T-helper 2 cell treated with Interferon-gamma antibody and Interleukin-4, amounts not matched to agents 5 μg/mL and 100 μg/mL, for 36 hours (primary cell): Measurements from ENCODE around the gene MUC16.

Source experiments
- DNase-seq: peaks from one replicate; pipeline ENCODE4 v3.0.0; 2021; ENCODE audit warnings: low spot score
- H3K27ac Mint-ChIP-seq: one replicate; pipeline ENCODE4 v1.8.0; 2021; ENCODE audit warnings: mild to moderate bottlenecking, mixed read lengths
- H3K27me3 Mint-ChIP-seq: one replicate; pipeline ENCODE4 v1.8.0; 2021; ENCODE audit warnings: low read depth, mixed read lengths
- H3K36me3 Mint-ChIP-seq: one replicate; pipeline ENCODE4 v1.8.0; 2021; ENCODE audit warnings: low read depth, mixed read lengths
- H3K4me1 Mint-ChIP-seq: one replicate; pipeline ENCODE4 v1.8.0; 2021; ENCODE audit warnings: low read depth, mixed read lengths
- H3K4me3 Mint-ChIP-seq: one replicate; pipeline ENCODE4 v1.8.0; 2022; ENCODE audit warnings: mild to moderate bottlenecking, moderate library complexity, mixed read lengths
- H3K9me3 Mint-ChIP-seq: one replicate; pipeline ENCODE4 v1.8.0; 2021; ENCODE audit warnings: mixed read lengths

The MUC16 gene

GRCh38 chr19:9037400-9038062, 27.3 kb upstream of the MUC16 start:
- Mint-ChIP-seq H3K9me3 (no peaks in the 10 kb centered on the region), H3K27ac (no peak overlapping the region)

GRCh38 chr19:9032136-9032631, 22.0 kb upstream of the MUC16 start:
- Mint-ChIP-seq H3K9me3 (no peaks in the 10 kb centered on the region), H3K4me1 (no peaks in the 10 kb centered on the region), H3K27me3 (no peaks in the 10 kb centered on the region), H3K4me3 (no peak overlapping the region), H3K27ac (no peak overlapping the region), H3K36me3 (no peaks in the 10 kb centered on the region)
- no peak for DNase-seq

More at GRCh38 chr19:9037400-9038062, 27.3 kb upstream of the MUC16 start:
- no peak overlapping the region for H3K4me3 Mint-ChIP-seq
- H3K36me3 Mint-ChIP-seq = no peaks in the 10 kb centered on the region
- no peaks in the 10 kb centered on the region for H3K4me1 Mint-ChIP-seq
- DNase-seq = no peak
- H3K27me3 Mint-ChIP-seq = no peaks in the 10 kb centered on the region

GRCh38 chr19:9018163-9018875, 8.1 kb upstream of the MUC16 start:
- no peak for DNase-seq
- H3K27me3 Mint-ChIP-seq = no peaks in the 10 kb centered on the region
- no peak overlapping the region for H3K27ac Mint-ChIP-seq
- peaks cover 6% of the 10 kb centered on the region for H3K9me3 Mint-ChIP-seq
- H3K4me1 Mint-ChIP-seq = no peaks in the 10 kb centered on the region
- H3K36me3 Mint-ChIP-seq = no peaks in the 10 kb centered on the region
- no peak overlapping the region for H3K4me3 Mint-ChIP-seq

GRCh38 chr19:9014803-9015202, 4.6 kb upstream of the MUC16 start:
- Mint-ChIP-seq H3K9me3 (peaks cover 10% of the 10 kb centered on the region), H3K27me3 (no peaks in the 10 kb centered on the region), H3K4me3 (no peak overlapping the region)

GRCh38 chr19:9013988-9014387, 3.8 kb upstream of the MUC16 start:
- Mint-ChIP-seq H3K9me3 (peaks cover 10% of the 10 kb centered on the region), H3K27ac (no peak overlapping the region), H3K36me3 (no peaks in the 10 kb centered on the region), H3K4me1 (no peaks in the 10 kb centered on the region), H3K27me3 (no peaks in the 10 kb centered on the region), H3K4me3 (no peak overlapping the region)
- DNase-seq = no peak

More at GRCh38 chr19:9014803-9015202, 4.6 kb upstream of the MUC16 start:
- H3K27ac Mint-ChIP-seq = no peak overlapping the region
- H3K4me1 Mint-ChIP-seq = no peaks in the 10 kb centered on the region
- no peaks in the 10 kb centered on the region for H3K36me3 Mint-ChIP-seq
- no peak for DNase-seq

- peaks cover 10% of the 10 kb centered on the region for H3K9me3 Mint-ChIP-seq
- H3K27me3 Mint-ChIP-seq = no peaks in the 10 kb centered on the region
- no peak overlapping the region for H3K27ac Mint-ChIP-seq
- DNase-seq = no peak
- no peaks in the 10 kb centered on the region for H3K4me1 Mint-ChIP-seq
- H3K4me3 Mint-ChIP-seq = no peak overlapping the region
- H3K36me3 Mint-ChIP-seq = no peaks in the 10 kb centered on the region
These were observed 1.7 kb upstream of the MUC16 start for GRCh38 chr19:9011875-9012274.

GRCh38 chr19:9010693-9011092, 484 bp upstream of the MUC16 start:
- no peak overlapping the region for H3K4me3 Mint-ChIP-seq
- H3K9me3 Mint-ChIP-seq = peaks cover 10% of the 10 kb centered on the region
- no peaks in the 10 kb centered on the region for H3K4me1 Mint-ChIP-seq

GRCh38 chr19:9009431-9009830, 778 bp downstream of the MUC16 start:
- H3K36me3 Mint-ChIP-seq = no peaks in the 10 kb centered on the region
- no peaks in the 10 kb centered on the region for H3K27me3 Mint-ChIP-seq
- peaks cover 11% of the 10 kb centered on the region for H3K9me3 Mint-ChIP-seq
- no peak overlapping the region for H3K27ac Mint-ChIP-seq
- no peak overlapping the region for H3K4me3 Mint-ChIP-seq
- no peaks in the 10 kb centered on the region for H3K4me1 Mint-ChIP-seq
- no peak for DNase-seq

More at GRCh38 chr19:9010693-9011092, 484 bp upstream of the MUC16 start:
- Mint-ChIP-seq H3K27me3 (no peaks in the 10 kb centered on the region), H3K36me3 (no peaks in the 10 kb centered on the region), H3K27ac (no peak overlapping the region)
- no peak for DNase-seq

- H3K27ac Mint-ChIP-seq = no peak overlapping the region
- no peaks in the 10 kb centered on the region for H3K36me3 Mint-ChIP-seq
- no peak overlapping the region for H3K4me3 Mint-ChIP-seq
- peaks cover 9% of the 10 kb centered on the region for H3K9me3 Mint-ChIP-seq
- no peaks in the 10 kb centered on the region for H3K4me1 Mint-ChIP-seq
- H3K27me3 Mint-ChIP-seq = no peaks in the 10 kb centered on the region
- no peak for DNase-seq
These were observed 1.5 kb downstream of the MUC16 start for GRCh38 chr19:9008667-9009066.

- H3K4me3 Mint-ChIP-seq = no peak overlapping the region
- H3K27me3 Mint-ChIP-seq = no peaks in the 10 kb centered on the region
- H3K27ac Mint-ChIP-seq = no peak overlapping the region
- no peak for DNase-seq
- peaks cover 27% of the 10 kb centered on the region for H3K9me3 Mint-ChIP-seq
- no peaks in the 10 kb centered on the region for H3K36me3 Mint-ChIP-seq
- no peaks in the 10 kb centered on the region for H3K4me1 Mint-ChIP-seq
These were observed 9.3 kb downstream of the MUC16 start for GRCh38 chr19:9000933-9001332.

GRCh38 chr19:8988204-8988603, 22.0 kb downstream of the MUC16 start:
- no peak for DNase-seq
- Mint-ChIP-seq H3K36me3 (no peaks in the 10 kb centered on the region), H3K4me3 (no peak overlapping the region), H3K27me3 (no peaks in the 10 kb centered on the region), H3K27ac (no peak overlapping the region), H3K4me1 (no peaks in the 10 kb centered on the region), H3K9me3 (peaks cover 2% of the 10 kb centered on the region)

GRCh38 chr19:8986296-8986695, 23.9 kb downstream of the MUC16 start:
- H3K27ac Mint-ChIP-seq = no peak overlapping the region
- DNase-seq = no peak
- no peaks in the 10 kb centered on the region for H3K27me3 Mint-ChIP-seq
- H3K4me1 Mint-ChIP-seq = no peaks in the 10 kb centered on the region
- H3K9me3 Mint-ChIP-seq = peaks cover 2% of the 10 kb centered on the region
- no peaks in the 10 kb centered on the region for H3K36me3 Mint-ChIP-seq
- H3K4me3 Mint-ChIP-seq = no peak overlapping the region

- Mint-ChIP-seq H3K9me3 (peaks cover 15% of the 10 kb centered on the region), H3K4me3 (no peak overlapping the region), H3K27ac (no peak overlapping the region), H3K36me3 (no peaks in the 10 kb centered on the region), H3K27me3 (no peaks in the 10 kb centered on the region), H3K4me1 (no peaks in the 10 kb centered on the region)
- DNase-seq = no peak
These were observed 36.6 kb downstream of the MUC16 start for GRCh38 chr19:8973501-8974091.

- H3K9me3 Mint-ChIP-seq = peaks cover 9% of the 10 kb centered on the region
- H3K36me3 Mint-ChIP-seq = no peaks in the 10 kb centered on the region
- DNase-seq = no peak
- no peaks in the 10 kb centered on the region for H3K27me3 Mint-ChIP-seq
- H3K4me1 Mint-ChIP-seq = no peaks in the 10 kb centered on the region
- no peak overlapping the region for H3K27ac Mint-ChIP-seq
- H3K4me3 Mint-ChIP-seq = no peak overlapping the region
These were observed 44.3 kb downstream of the MUC16 start for GRCh38 chr19:8965887-8966286.
